Cerebellar nuclear complex (tissue), 1 donor: ENCODE data around the gene PLA2G12B.
"Not testable (repeated sequence)": the region's sequence is repeated elsewhere in the genome, so short reads cannot be mapped to it uniquely, and the experiment has no call there.

Experiments
- DNase-seq, 2 experiments: peaks; one replicate each; lab custom pipeline; 2025; lab: John Stamatoyannopoulos, UW

PLA2G12B gene

DNA sequence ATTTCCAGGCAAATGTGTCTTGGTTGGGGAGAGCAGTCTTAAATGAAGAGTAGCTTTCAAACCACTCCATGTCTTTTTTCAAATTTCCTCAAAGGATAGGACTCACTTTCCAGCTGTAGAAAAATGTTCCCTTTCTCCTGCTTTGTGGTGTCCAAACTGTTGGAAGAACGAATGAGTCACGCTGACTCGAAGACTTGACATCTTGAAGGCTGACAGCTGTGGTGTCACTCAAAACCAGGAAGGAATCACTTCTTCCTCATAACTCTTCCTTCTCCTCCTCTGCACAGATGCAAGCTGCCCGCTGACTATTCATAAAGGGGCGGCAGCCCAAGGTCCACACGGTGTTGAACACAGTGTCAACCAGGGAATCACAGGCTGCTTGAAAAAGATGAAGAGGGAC lies 19.2 kb downstream of the PLA2G12B start:
- DNase-seq = no peak

DNA sequence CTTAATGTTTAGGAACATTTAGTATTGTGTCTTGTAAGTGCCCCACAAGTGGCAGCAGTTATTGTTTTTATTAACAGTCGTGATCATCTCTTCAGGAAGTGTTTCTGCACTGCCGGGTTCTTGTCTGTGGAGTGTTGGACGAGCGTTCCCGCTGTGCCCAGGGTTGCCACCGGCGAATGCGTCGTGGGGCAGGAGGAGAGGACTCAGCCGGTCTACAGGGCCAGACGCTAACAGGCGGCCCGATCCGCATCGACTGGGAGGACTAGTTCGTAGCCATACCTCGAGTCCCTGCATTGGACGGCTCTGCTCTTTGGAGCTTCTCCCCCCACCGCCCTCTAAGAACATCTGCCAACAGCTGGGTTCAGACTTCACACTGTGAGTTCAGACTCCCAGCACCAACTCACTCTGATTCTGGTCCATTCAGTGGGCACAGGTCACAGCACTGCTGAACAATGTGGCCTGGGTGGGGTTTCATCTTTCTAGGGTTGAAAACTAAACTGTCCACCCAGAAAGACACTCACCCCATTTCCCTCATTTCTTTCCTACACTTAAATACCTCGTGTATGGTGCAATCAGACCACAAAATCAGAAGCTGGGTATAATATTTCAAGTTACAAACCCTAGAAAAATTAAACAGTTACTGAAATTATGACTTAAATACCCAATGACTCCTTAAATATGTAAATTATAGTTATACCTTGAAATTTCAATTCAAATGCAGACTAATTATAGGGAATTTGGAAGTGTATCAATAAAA lies 22.2 kb downstream of the PLA2G12B start:
- no peak for DNase-seq

DNA sequence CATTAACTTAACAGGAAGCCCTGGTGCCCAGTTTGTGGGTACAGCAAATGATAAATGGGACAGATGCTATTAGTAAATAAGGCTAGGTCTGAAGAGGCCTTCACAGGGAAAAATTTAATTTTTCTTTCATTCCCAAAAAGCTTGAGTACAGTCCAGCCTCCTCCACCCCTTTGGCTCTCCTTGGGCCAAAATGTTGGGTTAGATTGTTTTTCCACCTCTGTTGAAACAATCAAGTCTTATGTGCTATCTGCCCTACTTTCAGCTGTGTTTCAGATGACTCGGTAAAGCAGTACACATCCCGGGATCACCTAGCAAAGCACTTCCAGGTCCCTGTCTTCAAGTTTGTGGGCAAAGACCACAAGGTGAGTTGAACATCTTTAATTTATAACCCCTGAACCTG lies 24.3 kb downstream of the PLA2G12B start:
- no peak for DNase-seq

DNA sequence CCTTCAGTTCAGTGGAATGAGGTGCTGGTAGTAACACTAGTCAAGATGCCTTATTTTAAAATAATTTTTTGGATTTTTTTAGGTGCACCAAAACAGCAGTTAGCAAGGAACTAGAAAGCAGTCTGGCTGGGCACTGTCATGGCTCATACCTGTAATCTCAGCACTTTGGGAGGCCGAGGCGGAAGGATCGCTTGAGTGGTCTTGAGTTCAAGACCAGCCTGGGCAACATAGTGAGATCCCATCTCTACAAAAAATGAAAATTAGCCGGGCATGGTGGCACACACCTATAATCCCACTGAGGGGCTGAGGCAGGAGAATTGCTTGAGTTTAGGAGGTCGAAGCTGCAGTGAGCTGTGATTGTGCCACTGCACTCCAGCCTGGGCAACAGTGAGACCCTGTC lies 25.8 kb downstream of the PLA2G12B start:
- no peak for DNase-seq

DNA sequence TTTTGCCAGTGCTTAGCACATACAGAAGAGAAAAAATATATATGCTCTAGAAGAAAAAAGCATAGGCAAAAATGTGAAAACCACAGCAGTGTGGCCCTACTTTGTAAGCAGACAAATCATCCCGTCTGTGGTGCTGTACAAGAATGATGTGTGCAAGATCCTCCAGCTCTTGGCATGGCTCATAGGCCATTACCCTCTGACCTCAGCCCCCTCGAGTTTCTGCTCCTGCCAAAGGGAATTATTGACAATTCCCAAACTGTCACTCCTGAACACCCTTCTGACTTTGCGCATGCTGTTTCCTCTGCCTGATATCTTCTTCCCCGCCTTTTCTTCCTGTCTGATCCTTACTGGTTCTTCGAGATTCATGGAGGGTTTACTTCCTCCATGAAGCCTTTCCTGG lies 27.1 kb downstream of the PLA2G12B start:
- no peak for DNase-seq

DNA sequence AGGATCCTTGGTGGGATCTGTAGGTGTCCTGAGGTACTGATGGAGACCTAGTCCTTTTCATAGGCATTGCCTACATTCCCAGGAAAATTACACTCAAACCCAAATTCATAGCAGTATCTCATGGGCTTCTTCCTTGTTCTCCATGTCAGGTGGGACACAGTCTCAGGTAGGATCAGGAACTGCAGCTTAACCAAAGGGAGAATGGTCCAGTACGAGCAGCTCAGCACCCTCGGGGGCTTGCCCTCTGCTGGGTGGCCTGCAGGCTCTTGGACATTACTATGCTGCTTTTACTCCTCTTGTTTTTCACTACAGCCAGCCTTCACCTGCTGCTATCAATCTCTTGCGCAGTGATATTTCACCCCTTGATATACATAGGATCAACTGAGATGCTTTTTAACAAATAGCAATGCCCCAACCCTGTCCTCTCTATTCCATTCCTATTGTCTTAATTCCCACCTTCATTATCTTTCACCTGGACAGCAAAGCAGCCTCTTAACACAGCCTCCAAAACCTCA lies 28.6 kb downstream of the PLA2G12B start:
- no peak for DNase-seq

DNA sequence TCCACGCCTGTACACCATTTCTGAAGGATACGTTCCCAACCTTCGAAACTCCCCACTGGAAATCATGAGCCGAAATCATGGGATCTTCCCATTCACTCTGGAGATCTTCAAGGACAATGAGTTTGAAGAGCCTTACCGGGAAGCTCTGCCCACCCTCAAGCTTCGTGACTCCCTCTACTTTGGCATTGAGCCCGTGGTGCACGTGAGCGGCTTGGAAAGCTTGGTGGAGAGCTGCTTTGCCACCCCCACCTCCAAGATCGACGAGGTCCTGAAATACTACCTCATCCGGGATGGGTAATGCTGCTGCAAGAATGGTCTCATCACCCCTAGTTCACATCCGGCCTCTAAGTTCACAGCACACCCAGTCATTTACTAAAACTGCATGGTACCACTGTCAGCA lies 30.3 kb downstream of the PLA2G12B start:
- DNase-seq = no peak

DNA sequence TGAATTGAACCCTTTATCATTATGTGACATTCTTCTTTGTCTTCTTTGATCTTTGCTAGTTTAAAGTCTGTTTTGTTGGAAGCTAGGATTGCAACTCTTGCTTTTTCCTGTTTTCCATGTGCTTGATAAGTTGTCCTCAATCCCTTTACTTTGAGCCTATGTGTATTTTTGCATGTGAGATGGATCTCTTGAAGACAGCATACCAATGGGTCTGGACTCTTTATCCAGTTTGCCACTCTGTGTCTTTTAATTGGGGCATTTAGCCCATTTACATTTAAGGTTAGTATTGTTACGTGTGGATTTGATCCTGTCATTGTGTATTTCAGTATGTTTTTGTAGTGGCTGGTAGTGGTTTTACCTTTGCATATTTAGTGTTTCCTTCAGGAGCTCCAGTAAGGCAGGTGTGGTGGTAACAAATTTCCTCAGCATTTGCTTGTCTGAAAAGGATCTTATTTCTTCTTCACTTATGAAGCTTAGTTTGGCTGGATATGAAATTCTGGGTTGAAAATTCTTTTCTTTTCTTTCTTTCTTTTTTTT lies 33.4 kb downstream of the PLA2G12B start:
- DNase-seq = not testable (repeated sequence)

DNA sequence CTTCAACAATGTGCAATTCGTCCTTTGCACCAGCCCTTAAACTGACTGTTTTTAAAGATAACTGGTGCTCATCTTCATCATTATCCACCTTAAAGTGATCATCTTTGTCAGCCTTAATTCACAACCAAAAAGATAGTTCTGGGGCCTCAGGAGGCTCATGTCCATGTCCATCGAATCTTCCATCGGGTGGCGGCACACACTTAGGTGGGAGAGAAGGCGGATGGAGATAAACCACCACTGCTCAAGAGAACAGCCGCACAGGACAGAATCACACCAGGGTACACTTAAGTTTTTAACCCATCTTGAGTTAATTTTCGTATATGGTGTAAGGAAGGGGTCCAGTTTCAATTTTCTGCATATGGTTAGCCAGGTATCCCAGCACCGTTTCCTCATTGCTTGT lies 36.3 kb downstream of the PLA2G12B start:
- DNase-seq = no peak

DNA sequence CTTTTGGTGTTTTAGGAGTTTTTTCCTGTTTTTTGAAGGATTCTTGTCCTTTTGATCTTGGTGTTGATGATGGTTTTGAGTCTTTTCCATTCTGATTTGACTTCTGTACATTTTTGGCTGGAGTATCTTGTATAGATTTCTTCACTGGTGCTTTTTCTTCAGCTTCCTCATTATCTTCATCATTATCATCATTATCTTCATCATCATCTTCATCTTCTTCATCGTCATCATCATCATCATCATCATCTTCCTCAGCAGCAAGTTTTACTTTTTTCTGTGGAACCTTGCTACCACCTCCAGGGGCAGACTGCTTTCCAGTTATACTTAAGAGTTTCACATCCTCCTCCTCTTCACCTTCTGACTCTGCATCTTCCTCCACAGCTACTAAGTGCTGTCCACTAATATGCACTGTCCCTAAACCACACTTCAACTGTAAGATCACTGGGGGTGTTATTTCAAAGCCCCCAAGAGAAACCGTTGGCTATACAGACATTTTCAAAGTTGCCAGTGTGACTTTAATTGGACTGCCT lies 36.7 kb downstream of the PLA2G12B start:
- not testable (repeated sequence) for DNase-seq

DNA sequence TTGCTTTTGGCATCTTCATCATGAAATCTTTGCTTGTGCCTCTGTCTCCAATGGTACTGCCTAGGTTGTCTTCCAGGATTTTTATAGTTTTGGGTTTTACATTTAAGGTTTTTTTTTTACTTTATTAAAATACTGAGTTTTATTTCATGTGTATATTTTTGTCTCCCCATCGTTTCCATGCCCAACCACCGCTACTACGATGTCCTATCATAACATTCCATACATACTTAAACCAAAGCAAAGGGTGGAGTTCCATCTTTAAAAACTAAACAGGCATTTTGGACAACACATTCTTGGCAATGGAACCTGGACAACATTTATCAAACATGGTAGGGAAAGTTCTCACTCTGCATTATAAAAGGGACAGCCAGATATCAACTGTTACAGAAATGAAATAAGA lies 37.4 kb downstream of the PLA2G12B start:
- not testable (repeated sequence) for DNase-seq

DNA sequence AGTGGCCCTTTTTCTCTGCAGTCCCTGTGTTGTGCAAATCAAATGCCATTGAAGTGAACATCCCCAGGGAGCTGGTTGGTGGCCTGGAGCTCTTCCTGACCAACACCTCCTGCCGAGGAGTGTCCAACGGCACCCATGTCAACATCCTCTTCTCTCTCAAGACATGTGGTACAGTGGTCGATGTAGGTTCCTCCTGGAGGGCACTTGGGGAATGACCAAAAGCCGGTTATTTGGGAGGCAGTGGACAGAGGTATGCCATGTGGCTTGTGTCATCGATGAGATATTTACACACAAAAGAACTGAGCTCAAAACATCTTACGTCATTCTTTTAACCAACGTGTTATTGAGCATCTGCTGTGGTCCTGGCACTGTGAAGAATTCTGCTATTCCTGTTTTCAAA lies 41.3 kb downstream of the PLA2G12B start:
- no peak for DNase-seq

DNA sequence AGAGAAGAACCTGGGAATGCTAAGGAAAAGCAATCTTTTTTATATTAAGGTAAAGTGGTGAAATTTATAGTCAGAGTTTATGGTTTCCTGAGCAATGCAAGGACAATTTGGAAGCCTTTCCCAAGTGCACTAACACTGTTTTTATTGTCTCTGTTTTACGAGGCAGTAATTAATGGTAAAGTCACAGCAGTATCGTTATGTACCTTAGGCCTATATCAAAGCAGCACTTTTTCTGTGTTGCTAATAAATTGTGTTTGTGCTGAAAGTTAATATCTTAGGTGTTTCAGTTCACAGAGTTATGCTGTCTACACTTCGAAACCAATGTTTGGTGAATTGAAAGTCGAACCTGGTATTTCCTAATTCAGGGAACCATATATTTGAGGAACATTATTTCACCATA lies 41.9 kb downstream of the PLA2G12B start:
- no peak for DNase-seq

DNA sequence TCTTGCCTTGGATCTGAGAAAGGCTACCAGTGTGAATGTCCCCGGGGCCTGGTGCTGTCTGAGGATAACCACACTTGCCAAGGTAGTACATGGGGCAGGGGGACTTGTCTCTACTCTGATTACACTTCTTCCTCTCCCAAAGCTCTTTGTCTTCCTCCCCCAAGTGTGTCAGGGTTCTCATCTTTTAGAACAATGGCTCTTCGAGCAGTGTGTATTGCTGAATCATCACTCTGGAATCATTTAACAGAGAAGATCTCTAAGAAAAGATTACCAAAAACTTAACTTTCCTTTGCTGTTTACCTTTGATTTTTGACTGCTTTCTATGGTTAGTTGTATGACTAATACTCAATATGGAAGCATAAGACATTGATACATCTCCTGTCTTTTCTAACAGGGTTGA lies 42.8 kb downstream of the PLA2G12B start:
- DNase-seq = no peak

DNA sequence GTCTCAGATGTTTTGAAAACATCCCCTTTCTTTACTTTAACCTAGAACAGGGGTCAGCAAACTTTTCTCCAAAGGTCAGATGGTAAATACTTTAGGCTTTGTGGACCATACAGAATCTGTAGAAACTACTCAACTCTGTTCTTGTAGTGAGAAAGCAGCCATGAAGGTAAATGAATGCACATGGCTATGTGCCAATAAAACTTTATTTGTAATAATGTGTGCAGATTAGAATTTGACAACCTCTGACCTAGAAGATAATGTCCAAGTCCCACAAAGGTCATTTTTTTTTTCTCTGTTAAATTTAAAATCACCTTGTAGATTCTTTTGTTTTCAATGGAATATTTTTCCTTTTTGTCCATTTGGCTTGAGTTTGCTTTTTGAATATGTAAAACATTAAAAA lies 43.9 kb downstream of the PLA2G12B start:
- DNase-seq = no peak

DNA sequence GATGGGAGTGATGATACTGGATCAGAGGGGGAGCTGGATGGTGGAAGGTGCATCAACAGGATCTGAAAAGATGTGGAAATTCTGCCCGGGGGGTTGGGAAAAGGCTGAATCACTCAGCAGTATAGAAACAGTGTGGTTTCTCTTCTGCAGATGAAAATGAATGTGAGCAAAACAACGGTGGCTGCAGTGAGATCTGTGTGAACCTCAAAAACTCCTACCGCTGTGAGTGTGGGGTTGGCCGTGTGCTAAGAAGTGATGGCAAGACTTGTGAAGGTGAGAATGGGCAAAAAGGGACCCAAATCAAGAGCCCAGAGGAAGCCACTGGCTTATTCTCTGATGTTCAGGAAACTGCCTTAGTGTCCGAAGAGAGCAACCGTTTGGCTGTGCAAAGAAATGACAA lies 48.2 kb downstream of the PLA2G12B start:
- DNase-seq = no peak

DNA sequence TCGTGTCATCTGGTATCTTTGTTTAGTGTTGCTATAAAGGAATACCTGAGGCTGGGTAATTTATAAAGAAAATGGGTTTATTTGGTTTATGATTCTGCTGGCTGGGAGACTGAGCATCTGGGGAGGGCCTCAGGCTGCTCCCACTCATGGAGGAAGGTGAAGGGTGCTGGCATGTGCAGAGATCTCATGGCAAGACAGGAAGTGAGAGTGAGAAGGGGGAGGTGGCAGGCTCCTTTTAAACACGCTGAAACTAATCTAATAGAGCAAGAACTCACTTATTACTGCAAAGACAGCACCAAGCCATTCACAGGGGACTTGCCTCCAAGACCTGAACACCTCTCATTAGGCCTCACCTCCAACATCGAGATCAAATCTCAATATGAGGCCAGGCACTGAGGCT lies 49.8 kb downstream of the PLA2G12B start:
- no peak for DNase-seq

DNA sequence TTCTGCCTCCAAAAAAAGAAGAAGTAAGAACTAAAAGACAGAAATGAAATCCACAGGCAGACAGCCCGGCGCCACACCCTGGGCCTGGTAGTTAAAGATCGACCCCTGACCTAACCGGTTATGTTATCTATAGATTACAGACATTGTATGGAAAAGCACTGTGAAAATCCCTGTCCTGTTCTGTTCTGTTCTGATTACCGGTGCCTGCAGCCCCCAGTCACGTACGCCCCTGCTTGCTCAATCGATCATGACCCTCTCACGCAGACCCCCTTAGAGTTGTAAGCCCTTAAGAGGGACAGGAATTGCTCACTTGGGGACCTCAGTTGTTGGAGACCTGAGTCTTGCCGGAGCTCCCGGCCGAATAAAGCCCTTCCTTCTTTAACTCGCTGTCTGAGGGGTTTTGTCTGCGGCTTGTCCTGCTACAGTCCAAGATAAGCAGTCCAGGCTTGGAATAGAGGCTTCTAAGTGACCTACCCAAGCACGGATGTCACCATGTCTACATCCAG lies 50.6 kb downstream of the PLA2G12B start:
- not testable (repeated sequence) for DNase-seq

DNA sequence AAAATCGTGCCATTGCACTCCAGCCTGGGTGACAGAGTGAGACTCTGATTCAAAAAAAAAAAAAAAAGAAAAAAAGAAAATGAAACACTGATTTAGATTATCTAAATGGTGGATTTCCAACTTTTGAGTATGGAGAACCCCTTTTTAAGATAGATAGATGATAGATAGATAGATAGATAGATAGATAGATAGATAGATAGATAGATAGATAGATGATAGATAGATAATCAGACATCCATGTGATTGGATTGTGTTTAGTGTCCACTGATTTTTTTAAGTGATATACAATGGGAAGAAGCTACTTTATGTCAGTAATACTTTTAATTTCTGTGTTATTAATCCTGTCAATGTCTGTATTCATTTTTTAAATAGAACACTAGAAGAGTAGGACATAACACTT lies 55.1 kb downstream of the PLA2G12B start:
- no peak for DNase-seq

DNA sequence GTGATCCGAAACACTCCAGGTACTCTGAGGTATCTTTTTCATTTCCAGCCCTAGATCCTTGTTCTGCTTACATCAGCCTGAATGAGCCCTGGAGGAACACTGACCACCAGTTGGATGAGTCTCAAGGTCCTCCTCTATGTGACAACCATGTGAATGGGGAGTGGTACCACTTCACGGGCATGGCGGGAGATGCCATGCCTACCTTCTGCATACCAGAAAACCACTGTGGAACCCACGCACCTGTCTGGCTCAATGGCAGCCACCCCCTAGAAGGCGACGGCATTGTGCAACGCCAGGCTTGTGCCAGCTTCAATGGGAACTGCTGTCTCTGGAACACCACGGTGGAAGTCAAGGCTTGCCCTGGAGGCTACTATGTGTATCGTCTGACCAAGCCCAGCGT lies 56.0 kb downstream of the PLA2G12B start:
- no peak for DNase-seq

DNA sequence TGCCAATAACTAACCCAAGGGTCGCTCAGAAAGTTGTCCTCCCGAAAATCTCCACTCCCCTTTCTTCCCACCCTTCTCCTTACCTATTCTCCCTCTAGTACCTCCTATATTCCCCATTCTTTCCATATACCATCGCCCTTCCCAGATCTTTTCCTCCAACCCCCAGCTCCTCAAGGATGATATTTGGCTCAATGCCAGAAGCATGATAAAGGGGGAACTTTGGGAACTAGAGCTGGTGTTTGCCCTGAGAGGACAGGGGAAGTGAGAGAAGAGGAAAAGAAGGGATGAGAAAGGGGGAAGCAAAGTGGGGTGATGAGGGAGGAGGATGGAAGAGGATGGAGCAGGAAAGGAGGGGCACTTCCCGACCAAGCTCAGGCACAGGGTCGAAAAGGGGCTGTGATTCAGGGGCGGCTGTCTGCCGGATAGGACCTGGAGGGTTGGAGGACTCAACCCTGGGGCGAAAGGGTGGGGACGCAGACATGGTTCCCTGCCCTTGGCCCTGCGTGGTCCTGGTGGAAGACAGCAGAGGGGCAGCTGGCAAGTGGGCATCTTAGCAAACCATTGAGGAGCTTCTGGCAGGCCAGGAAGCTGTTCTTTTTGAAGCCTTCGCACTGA lies 59.3 kb downstream of the PLA2G12B start:
- DNase-seq = no peak

DNA sequence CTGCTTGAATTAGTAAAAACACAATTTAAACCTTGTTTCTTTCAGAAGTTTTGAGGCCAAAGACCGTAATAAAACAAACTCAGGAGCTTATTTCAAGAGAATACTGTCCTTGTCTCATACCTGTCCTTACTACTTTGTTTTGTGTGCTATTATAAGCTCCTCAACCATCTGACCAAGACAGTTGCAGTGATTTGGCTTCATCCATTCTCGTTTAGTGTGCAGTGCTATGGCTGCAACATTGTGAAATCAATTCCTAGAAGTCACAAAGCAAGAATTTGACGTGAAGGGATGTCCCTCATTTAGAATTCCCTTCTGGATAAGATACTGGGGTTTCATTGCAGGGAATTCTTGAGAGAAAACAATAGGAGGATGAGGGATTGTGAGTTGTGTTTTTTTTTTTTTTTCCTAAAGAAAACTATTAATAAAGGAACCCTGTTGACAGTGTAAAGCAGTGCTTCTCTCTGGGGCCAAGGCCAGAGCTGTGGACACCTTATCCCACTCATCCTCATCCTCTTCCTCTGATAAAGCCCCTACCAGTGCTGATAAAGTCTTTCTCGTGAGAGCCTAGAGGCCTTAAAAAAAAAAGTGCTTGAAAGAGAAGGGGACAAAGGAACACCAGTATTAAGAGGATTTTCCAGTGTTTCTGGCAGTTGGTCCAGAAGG lies 61.3 kb downstream of the PLA2G12B start, which contains the start of gene OIT3:
Gene OIT3, plus strand, starts transcription at position 604 of the 663 bp plus-strand sequence. CDS start 60 bp downstream, outside the sequence.
- DNase-seq = no peak
